DOHH2 (cell line): ENCODE data around the gene SCYGR5.

Experiments used
- H3F3A ChIP-seq: fragments of 200-600 bp; sonication (generic), shearing (Covaris generic); 2 replicates; pipeline ENCODE4 v1.6.0; 2016; ENCODE audit warnings: antibody characterized with exemption, mild to moderate bottlenecking; ENCODE audit not compliant: control insufficient read depth, insufficient read depth
- H3K27ac ChIP-seq: fragments of 200-600 bp; sonication (generic); 2 replicates; pipeline ENCODE4 v1.5.1; 2014; ENCODE audit warnings: low read depth, mild to moderate bottlenecking, low read length, moderate library complexity
- H3K27me3 ChIP-seq: fragments of 200-600 bp; sonication (generic); 2 replicates; pipeline ENCODE4 v1.6.1; 2014; ENCODE audit warnings: mild to moderate bottlenecking, low read length, mixed read lengths; ENCODE audit not compliant: control insufficient read depth
- H3K36me3 ChIP-seq: fragments of 200-600 bp; sonication (generic); 2 replicates; pipeline ENCODE4 v1.6.1; 2014; ENCODE audit warnings: mild to moderate bottlenecking, low read length, moderate library complexity, mixed read lengths; ENCODE audit not compliant: control insufficient read depth
- H3K4me1 ChIP-seq: fragments of 200-600 bp; sonication (generic); 2 replicates; pipeline ENCODE4 v1.6.1; 2014; ENCODE audit warnings: mild to moderate bottlenecking, low read length, mixed read lengths; ENCODE audit not compliant: control insufficient read depth
- H3K4me2 ChIP-seq: fragments of 200-600 bp; sonication (generic); 2 replicates; pipeline ENCODE4 v1.6.0; 2014; ENCODE audit warnings: mild to moderate bottlenecking, low read length, moderate library complexity
- H3K4me3 ChIP-seq: fragments of 200-600 bp; sonication (generic); 2 replicates; pipeline ENCODE4 v1.5.1; 2014; ENCODE audit warnings: mild to moderate bottlenecking, low read length, mixed read lengths
- H3K79me2 ChIP-seq: fragments of 200-600 bp; sonication (generic); 2 replicates; pipeline ENCODE4 v1.6.1; 2014; ENCODE audit warnings: mild to moderate bottlenecking, low read length, mixed read lengths; ENCODE audit not compliant: control insufficient read depth
- H3K9me2 ChIP-seq: fragments of 200-600 bp; sonication (generic); replicated peaks from 2 replicates; pipeline ENCODE4 v1.6.1; 2014; ENCODE audit warnings: mild to moderate bottlenecking, low read length, mixed read lengths; ENCODE audit not compliant: control insufficient read depth
- H3K9me3 ChIP-seq: fragments of 200-600 bp; sonication (generic); 2 replicates; pipeline ENCODE4 v1.6.1; 2014; ENCODE audit warnings: antibody characterized with exemption, low read length, mixed read lengths; ENCODE audit not compliant: control insufficient read depth, insufficient read depth
- H4K20me1 ChIP-seq: fragments of 200-600 bp; sonication (generic); 2 replicates; pipeline ENCODE4 v1.6.0; 2014; ENCODE audit warnings: low read depth, mild to moderate bottlenecking, antibody characterized with exemption, low read length, moderate library complexity; ENCODE audit not compliant: control insufficient read depth, insufficient read depth
- EZH2phosphoT487 ChIP-seq: fragments of 200-600 bp; sonication (generic); IDR thresholded peaks from 2 replicates; pipeline ENCODE4 v1.6.1; 2017; ENCODE audit warnings: borderline replicate concordance, mild to moderate bottlenecking, antibody characterized with exemption, low read length, moderate library complexity, mixed read lengths
- TF ChIP-seq, protein P1 (sequence below): fragments of 200-600 bp; sonication (generic); IDR thresholded peaks from one replicate; pipeline ENCODE4 v1.5.1; 2014; ENCODE audit warnings: antibody characterized with exemption, mild to moderate bottlenecking, low read depth, low read length; ENCODE audit not compliant: poor library complexity, severe bottlenecking

Gene SCYGR5

GRCh38 chr2:227655454-227655853, 11.2 kb upstream of the SCYGR5 start:
- Histone ChIP-seq H3K9me3 (no peaks in the 10 kb centered on the region), H3K27me3 (peaks cover 7% of the 10 kb centered on the region; the same call in 1 of the 2 replicates), H3F3A (no peaks in the 10 kb centered on the region), H3K9me2 (no peaks in the 10 kb centered on the region), H3K4me2 (no peak overlapping the region), H4K20me1 (no peaks in the 10 kb centered on the region), H3K4me3 (no peak overlapping the region), H3K79me2 (no peaks in the 10 kb centered on the region), H3K36me3 (no peaks in the 10 kb centered on the region), H3K4me1 (no peaks in the 10 kb centered on the region), H3K27ac (no peak overlapping the region)
- TF ChIP-seq EZH2phosphoT487: no peak
- TF ChIP-seq, protein P1, sequence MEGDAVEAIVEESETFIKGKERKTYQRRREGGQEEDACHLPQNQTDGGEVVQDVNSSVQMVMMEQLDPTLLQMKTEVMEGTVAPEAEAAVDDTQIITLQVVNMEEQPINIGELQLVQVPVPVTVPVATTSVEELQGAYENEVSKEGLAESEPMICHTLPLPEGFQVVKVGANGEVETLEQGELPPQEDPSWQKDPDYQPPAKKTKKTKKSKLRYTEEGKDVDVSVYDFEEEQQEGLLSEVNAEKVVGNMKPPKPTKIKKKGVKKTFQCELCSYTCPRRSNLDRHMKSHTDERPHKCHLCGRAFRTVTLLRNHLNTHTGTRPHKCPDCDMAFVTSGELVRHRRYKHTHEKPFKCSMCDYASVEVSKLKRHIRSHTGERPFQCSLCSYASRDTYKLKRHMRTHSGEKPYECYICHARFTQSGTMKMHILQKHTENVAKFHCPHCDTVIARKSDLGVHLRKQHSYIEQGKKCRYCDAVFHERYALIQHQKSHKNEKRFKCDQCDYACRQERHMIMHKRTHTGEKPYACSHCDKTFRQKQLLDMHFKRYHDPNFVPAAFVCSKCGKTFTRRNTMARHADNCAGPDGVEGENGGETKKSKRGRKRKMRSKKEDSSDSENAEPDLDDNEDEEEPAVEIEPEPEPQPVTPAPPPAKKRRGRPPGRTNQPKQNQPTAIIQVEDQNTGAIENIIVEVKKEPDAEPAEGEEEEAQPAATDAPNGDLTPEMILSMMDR: no peak

GRCh38 chr2:227657199-227657845, 9.3 kb upstream of the SCYGR5 start:
- Histone ChIP-seq H3K4me2 (no peak overlapping the region), H3K79me2 (no peaks in the 10 kb centered on the region), H3K9me3 (no peaks in the 10 kb centered on the region), H3K4me3 (no peak overlapping the region), H3K36me3 (no peaks in the 10 kb centered on the region), H3F3A (no peaks in the 10 kb centered on the region), H3K27ac (no peak overlapping the region), H3K4me1 (no peaks in the 10 kb centered on the region), H3K9me2 (no peaks in the 10 kb centered on the region), H3K27me3 (peaks cover 7% of the 10 kb centered on the region; the same call in 1 of the 2 replicates), H4K20me1 (no peaks in the 10 kb centered on the region)
- TF ChIP-seq EZH2phosphoT487: no peak
- TF ChIP-seq, protein P1: no peak

DNA sequence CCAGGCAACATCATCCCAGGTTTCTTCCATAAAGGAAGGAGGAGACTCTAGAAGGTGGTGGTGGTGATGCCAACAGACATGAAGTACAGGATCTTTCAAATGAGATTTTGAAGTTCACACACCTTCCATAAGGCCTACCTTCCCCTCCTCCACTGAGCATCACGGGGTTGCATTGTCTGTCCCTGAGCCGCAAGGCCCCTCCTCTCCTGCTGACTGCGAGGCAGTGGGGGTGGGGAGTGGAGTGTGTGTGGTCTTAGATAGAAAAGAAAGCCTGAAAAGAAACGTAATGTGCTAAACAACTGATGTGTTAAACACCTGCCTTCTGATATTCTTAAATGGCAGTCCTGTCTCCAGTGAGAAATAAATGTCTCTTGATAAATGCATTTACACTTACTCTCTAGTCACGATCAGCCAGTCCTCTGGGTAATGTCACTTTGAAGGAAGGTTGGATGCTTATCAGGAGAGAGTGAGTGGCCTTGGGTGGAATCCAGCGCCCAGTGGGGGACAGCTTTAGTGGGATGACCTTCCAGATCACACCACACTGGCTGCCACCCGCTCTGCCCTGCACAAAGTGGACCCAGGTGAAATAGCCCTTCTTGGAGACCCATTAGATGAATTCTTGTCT, 5.5 kb upstream of the SCYGR5 start:
- no peaks in the 10 kb centered on the region for H3K36me3 ChIP-seq
- H4K20me1 ChIP-seq: no peaks in the 10 kb centered on the region
- no peaks in the 10 kb centered on the region for H3K79me2 ChIP-seq
- no peak overlapping the region for H3K4me2 ChIP-seq
- no peak for TF ChIP-seq EZH2phosphoT487
- TF ChIP-seq, protein P1: no peak
- H3K27me3 ChIP-seq: 0 out of 2 replicates have a peak, but pooled peaks cover 3% of the 10 kb centered on the region
- H3K4me3 ChIP-seq: no peak overlapping the region
- no peaks in the 10 kb centered on the region for H3K9me2 ChIP-seq
- H3K9me3 ChIP-seq: no peaks in the 10 kb centered on the region
- no peaks in the 10 kb centered on the region for H3F3A ChIP-seq
- H3K27ac ChIP-seq: no peak overlapping the region
- no peaks in the 10 kb centered on the region for H3K4me1 ChIP-seq
